ENCODE measurements around the gene SEC61B. TPM values are rescaled to one million over a fixed set of nuclear protein-coding genes. Genes with fewer than 3 reads are reported as not detected.

Gene SEC61B
- total and polyA plus RNA-seq, 10 of the 15 experiments (the other 5 are each of a cell fraction or from before 2014, with no cell fraction given), result 108 to 747 (median 301) TPM

DNA sequence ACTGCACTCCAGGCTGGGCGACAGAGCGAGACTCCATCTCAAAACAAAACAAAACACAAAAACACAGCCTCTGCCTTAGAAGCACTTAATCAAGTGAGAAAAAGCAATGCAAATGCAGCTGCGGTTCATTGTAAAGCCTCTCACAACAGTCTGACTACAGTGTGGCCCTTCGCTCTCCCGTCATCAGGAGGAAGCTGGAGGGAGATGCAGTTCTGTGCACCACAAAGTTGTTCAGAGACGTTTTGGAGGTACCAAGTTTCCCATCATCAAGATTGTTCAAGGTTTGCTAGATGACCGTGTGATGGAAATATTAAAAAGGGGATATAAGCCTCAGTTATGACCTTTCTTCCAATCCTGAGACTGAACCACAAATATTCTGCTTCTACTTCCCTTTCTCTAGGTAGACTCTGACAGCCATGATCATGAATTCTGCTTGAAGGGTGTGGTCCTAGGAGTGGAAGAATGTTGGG, 40.9 kb downstream of the SEC61B start:
- SMC1A ChIA-PET (ENCODE audit: uncharacterized antibody, unreplicated experiment), result interaction anchor here (0.7 to 5.7 kb wide), 10 partner anchors 10 to 87 kb away, joined by 3 to 96 read pairs (median 3); no protein-coding TSS in a partner anchor
- Histone ChIP-seq H3K4me2 (ENCODE audit: control insufficient read depth, insufficient read depth) (peak overlapping the region; percentile 67), H3K9ac (ENCODE audit: control insufficient read depth, insufficient read depth, low read length) (no peak overlapping the region), H3K36me3 (ENCODE audit: control insufficient read depth in 2 of 2, insufficient read depth in 2 of 2, low read length in 1 of 2) (no peaks in the 10 kb centered on the region), H3K4me1 (ENCODE audit: control insufficient read depth, insufficient read depth, low read length) (peaks cover 45% of the 10 kb centered on the region), H4K20me1 (ENCODE audit: control insufficient read depth, insufficient read depth) (no peaks in the 10 kb centered on the region), H3K27me3 (replicated peaks in 1 of 2; ENCODE audit: control insufficient read depth in 2 of 2, insufficient read depth in 2 of 2, low read length in 1 of 2) (no peaks in the 10 kb centered on the region), H3K4me3 (no peak overlapping the region), H2AFZ (ENCODE audit: control insufficient read depth, low read depth, low read length) (peak overlapping the region; percentile 72), H3K27ac (ENCODE audit: control insufficient read depth, insufficient read depth) (peak overlapping the region; percentile 38; the same call in 1 of the 2 replicates), H3K9me3 (replicated peaks; ENCODE audit: control insufficient read depth, insufficient read depth, low read length) (no peaks in the 10 kb centered on the region), H3K79me2 (ENCODE audit: control insufficient read depth, insufficient read depth, low read length) (no peaks in the 10 kb centered on the region)
- DNase-seq (ENCODE audit: low read depth, low spot score), result peak; percentile 60
- peak; percentile 76 for ATAC-seq
- no TSS peak for BruUV-seq (replicated peaks)
- in situ Hi-C loops (cut with MboI), result no loop called here
- RAD21 ChIA-PET (ENCODE audit: unreplicated experiment), result interaction anchor here (1.0 to 4.4 kb wide), 5 partner anchors 9 to 100 kb away, joined by 3 to 98 read pairs (median 4); partner anchors contain the start of gene ALG2
- CTCF ChIA-PET, result interaction anchor here (1.0 to 6.0 kb wide), 4 partner anchors 9 to 76 kb away, joined by 3 to 160 read pairs (median 36); no protein-coding TSS in a partner anchor
- TF ChIP-seq WRNIP1 (IDR thresholded peaks at IDR 0.05; ENCODE audit: borderline replicate concordance, low read depth, low read length), result no peak
- TF ChIP-seq IKZF1 (conservative IDR thresholded peaks at IDR 0.05), result peak; percentile 32; the same call in 1 of the 2 replicates
- 0 out of 2 replicates have a peak, but pooled peaks have one; percentile 2 for TF ChIP-seq DPF2 (IDR thresholded peaks at IDR 0.05)
- TF ChIP-seq, protein P1, sequence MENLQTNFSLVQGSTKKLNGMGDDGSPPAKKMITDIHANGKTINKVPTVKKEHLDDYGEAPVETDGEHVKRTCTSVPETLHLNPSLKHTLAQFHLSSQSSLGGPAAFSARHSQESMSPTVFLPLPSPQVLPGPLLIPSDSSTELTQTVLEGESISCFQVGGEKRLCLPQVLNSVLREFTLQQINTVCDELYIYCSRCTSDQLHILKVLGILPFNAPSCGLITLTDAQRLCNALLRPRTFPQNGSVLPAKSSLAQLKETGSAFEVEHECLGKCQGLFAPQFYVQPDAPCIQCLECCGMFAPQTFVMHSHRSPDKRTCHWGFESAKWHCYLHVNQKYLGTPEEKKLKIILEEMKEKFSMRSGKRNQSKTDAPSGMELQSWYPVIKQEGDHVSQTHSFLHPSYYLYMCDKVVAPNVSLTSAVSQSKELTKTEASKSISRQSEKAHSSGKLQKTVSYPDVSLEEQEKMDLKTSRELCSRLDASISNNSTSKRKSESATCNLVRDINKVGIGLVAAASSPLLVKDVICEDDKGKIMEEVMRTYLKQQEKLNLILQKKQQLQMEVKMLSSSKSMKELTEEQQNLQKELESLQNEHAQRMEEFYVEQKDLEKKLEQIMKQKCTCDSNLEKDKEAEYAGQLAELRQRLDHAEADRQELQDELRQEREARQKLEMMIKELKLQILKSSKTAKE (IDR thresholded peaks at IDR 0.05; ENCODE audit: low read depth, poor library complexity, severe bottlenecking), result peak; percentile 34
- peak; percentile 27; the same call in 1 of the 2 replicates for TF ChIP-seq CBFB (IDR thresholded peaks at IDR 0.05; ENCODE audit: low read depth)
- TF ChIP-seq IKZF2 (IDR thresholded peaks at IDR 0.05), result peak; percentile 53 to 67; a peak in 3 of 4 replicates
- TF ChIP-seq NFYA (IDR thresholded peaks at IDR 0.05; ENCODE audit: borderline replicate concordance, low read depth, low read length), result no peak
- peak; percentile 53; the same call in 1 of the 2 replicates for TF ChIP-seq MTA2 (IDR thresholded peaks at IDR 0.05; ENCODE audit: low read depth)
- TF ChIP-seq NFYB (IDR thresholded peaks at IDR 0.05; ENCODE audit: insufficient read depth, low read depth, low read length), result no peak
- TF ChIP-seq ZNF207 (IDR thresholded peaks at IDR 0.05; ENCODE audit: borderline replicate concordance), result 0 out of 2 replicates have a peak, but pooled peaks have one; percentile 26
- peak in 1 of 2 experiments; percentile 13; a peak in 2 of 4 replicates for TF ChIP-seq EP300 (IDR thresholded peaks at IDR 0.05; ENCODE audit: borderline replicate concordance in 1 of 2, control insufficient read depth in 1 of 2, low read depth in 2 of 2, low read length in 2 of 2)
- TF ChIP-seq POU2F2 (IDR thresholded peaks at IDR 0.05; ENCODE audit: borderline replicate concordance, low read depth, low read length), result peak; percentile 89; the same call in 2 of the 3 replicates
- TF ChIP-seq RUNX3 (IDR thresholded peaks at IDR 0.05; ENCODE audit: low read length), result peak; percentile 63
- TF ChIP-seq, protein P2, sequence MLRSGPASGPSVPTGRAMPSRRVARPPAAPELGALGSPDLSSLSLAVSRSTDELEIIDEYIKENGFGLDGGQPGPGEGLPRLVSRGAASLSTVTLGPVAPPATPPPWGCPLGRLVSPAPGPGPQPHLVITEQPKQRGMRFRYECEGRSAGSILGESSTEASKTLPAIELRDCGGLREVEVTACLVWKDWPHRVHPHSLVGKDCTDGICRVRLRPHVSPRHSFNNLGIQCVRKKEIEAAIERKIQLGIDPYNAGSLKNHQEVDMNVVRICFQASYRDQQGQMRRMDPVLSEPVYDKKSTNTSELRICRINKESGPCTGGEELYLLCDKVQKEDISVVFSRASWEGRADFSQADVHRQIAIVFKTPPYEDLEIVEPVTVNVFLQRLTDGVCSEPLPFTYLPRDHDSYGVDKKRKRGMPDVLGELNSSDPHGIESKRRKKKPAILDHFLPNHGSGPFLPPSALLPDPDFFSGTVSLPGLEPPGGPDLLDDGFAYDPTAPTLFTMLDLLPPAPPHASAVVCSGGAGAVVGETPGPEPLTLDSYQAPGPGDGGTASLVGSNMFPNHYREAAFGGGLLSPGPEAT (IDR thresholded peaks at IDR 0.05; ENCODE audit: low read depth), result peak; percentile 27; the same call in 1 of the 2 replicates
- intact Hi-C loops (cut with micrococcal nuclease; ENCODE audit: unreplicated experiment), result no loop called here
- POLR2A ChIA-PET, result interaction anchor here (1.4 to 2.6 kb wide), 2 partner anchors 9 to 29 kb away, joined by 4 to 13 read pairs; no protein-coding TSS in a partner anchor
- FAIRE-seq, result peak; percentile 76
- WGBS (ENCODE audit: insufficient coverage, insufficient replicate concordance, low lambda C conversion rate, missing lambda C conversion rate), result 3% methylated on average over 7 of the region's 7 CpGs

All from GM12878 (cell line).